K562 (cell line): ENCODE measurements around the gene PRR15L. TPM values are rescaled to one million over a fixed set of nuclear protein-coding genes. Genes with fewer than 3 reads are reported as not detected.

Experiments used
- ATAC-seq: fragments of 200-7000 bp; cut with Tn5 transposase; 3 replicates; pipeline ENCODE4 v1.9.1; 2020; ENCODE audit warnings: moderate library complexity
- BruUV-seq: library from RNA; stranded (reverse); fragments of 400-500 nt; replicated peaks from 2 replicates; lab custom pipeline; 2021; lab: Mats Ljungman, UMichigan
- CTCF ChIA-PET: fragments of 300-600 bp; formaldehyde crosslinking; extraction: SDS; loops from one replicate; lab custom pipeline; 2021; ENCODE audit warnings: low intra/inter-chr PET ratio; lab: Yijun Ruan, JAX
- POLR2A ChIA-PET: fragments of 300-600, 350-650 bp; sonication (Branson Sonifier 250); formaldehyde crosslinking; extraction: SDS; loops from one replicate; lab custom pipeline; 2021; ENCODE audit warnings: antibody characterized with exemption, inconsistent platforms; lab: Yijun Ruan, JAX
- DNase-seq, 4 experiments: peaks; one replicate each; pipeline versions ENCODE4 v3.0.0 to v3.0.0-alpha.2; 2011 to 2018; ENCODE audit warnings: low spot score in 3 of 4, mixed read lengths in 3 of 4; ENCODE audit errors: extremely low read depth in 1 of 4
- FAIRE-seq: peaks from 2 replicates; lab custom pipeline; 2011; peaks lifted over from hg19 to GRCh38; lab: Jason Lieb, UNC
- H2AFZ ChIP-seq: 2 replicates; pipeline ENCODE4 v1.6.0; 2011; ENCODE audit warnings: low read depth, low read length, control low read depth, inconsistent platforms
- H3K27ac ChIP-seq: fragments of 200-600 bp; 3 replicates; pipeline ENCODE4 v1.8.0; 2011; ENCODE audit warnings: low read depth, mild to moderate bottlenecking, control low read depth, inconsistent platforms, low read length, moderate library complexity, mixed read lengths; ENCODE audit errors: extremely low read depth
- H3K27me3 ChIP-seq, 2 experiments: fragments of 300-600 bp in 1 of 2; 2 replicates in 1 of 2; 3 replicates in 1 of 2; pipeline versions ENCODE4 v1.6.0 to v1.8.0; 2011; ENCODE audit warnings: inconsistent platforms in 2 of 2, low read length in 2 of 2, mild to moderate bottlenecking in 1 of 2, mixed read lengths in 1 of 2, moderate library complexity in 1 of 2; ENCODE audit not compliant: control insufficient read depth in 2 of 2, insufficient read depth in 2 of 2
- H3K36me3 ChIP-seq: fragments of 300-600 bp; 3 replicates; pipeline ENCODE4 v1.8.0; 2011; ENCODE audit warnings: mild to moderate bottlenecking, low read length, inconsistent platforms; ENCODE audit not compliant: control insufficient read depth, insufficient read depth
- H3K4me1 ChIP-seq, 2 experiments: fragments of 200-600 bp in 1 of 2; replicated peaks in 1 of 2; 2 replicates in 1 of 2; 3 replicates in 1 of 2; pipeline versions ENCODE4 v1.5.1 to v1.8.0; 2011; ENCODE audit warnings: inconsistent platforms in 2 of 2, low read length in 2 of 2, mild to moderate bottlenecking in 1 of 2, mixed read lengths in 1 of 2, moderate library complexity in 1 of 2; ENCODE audit not compliant: control insufficient read depth in 2 of 2, insufficient read depth in 2 of 2
- H3K4me2 ChIP-seq: 2 replicates; pipeline ENCODE4 v1.6.1; 2011; ENCODE audit warnings: low read length, control low read depth, inconsistent platforms, mixed read lengths; ENCODE audit not compliant: insufficient read depth
- H3K4me3 ChIP-seq: fragments of 200-600 bp; sonication (generic), shearing (Covaris generic); 2 replicates; pipeline ENCODE4 v1.5.1; 2016; ENCODE audit warnings: control low read depth, inconsistent platforms
- H3K79me2 ChIP-seq: fragments of 200-600 bp; 3 replicates; pipeline ENCODE4 v1.8.0; 2011; ENCODE audit warnings: low read length, inconsistent platforms; ENCODE audit not compliant: control insufficient read depth, insufficient read depth
- H3K9ac ChIP-seq, 2 experiments: 2 replicates each; pipeline versions ENCODE4 v1.6.0 to v1.6.1; 2011; ENCODE audit warnings: low read depth in 2 of 2, low read length in 2 of 2, control low read depth in 1 of 2, inconsistent platforms in 1 of 2, mild to moderate bottlenecking in 1 of 2, mixed read lengths in 1 of 2; ENCODE audit not compliant: insufficient read depth in 1 of 2
- H3K9me1 ChIP-seq: one replicate; pipeline ENCODE4 v1.6.0; 2011; ENCODE audit warnings: inconsistent platforms, mild to moderate bottlenecking, low read length, moderate library complexity; ENCODE audit not compliant: control insufficient read depth, insufficient read depth
- H3K9me3 ChIP-seq: replicated peaks from 2 replicates; pipeline ENCODE4 v1.5.1; 2011; ENCODE audit warnings: low read depth, low read length, inconsistent platforms; ENCODE audit not compliant: control insufficient read depth, insufficient read depth
- H4K20me1 ChIP-seq: replicated peaks from 2 replicates; pipeline ENCODE4 v1.6.1; 2011; ENCODE audit warnings: low read length, inconsistent platforms, mixed read lengths; ENCODE audit not compliant: control insufficient read depth, insufficient read depth
- BCOR ChIP-seq: fragments of 450-650 bp; IDR thresholded peaks from 2 replicates; pipeline ENCODE4 v1.6.1; 2016
- HDAC2 ChIP-seq: fragments of 450-650 bp; IDR thresholded peaks from 2 replicates; pipeline ENCODE4 v1.6.1; 2016; ENCODE audit warnings: mild to moderate bottlenecking
- MYNN ChIP-seq, 2 experiments: sonication (generic); formaldehyde crosslinking in 1 of 2; IDR thresholded peaks; 2 replicates each; pipeline versions ENCODE4 v1.5.0 to v1.6.1; 2016 to 2020; ENCODE audit warnings: antibody characterized with exemption in 1 of 2, missing genetic modification reagents in 1 of 2
- WGBS: fragments of 100-300 bp; shearing (Covaris generic); methylation state at CpG from one replicate; pipeline ENCODE4 v1.1.6; 2016; ENCODE audit warnings: low coverage, mixed read lengths; ENCODE audit not compliant: insufficient coverage; ENCODE audit errors: missing lambda C conversion rate; 5-methylcytosine and 5-hydroxymethylcytosine counted together
- in situ Hi-C: fragments of 300-500 bp; cut with MboI; formaldehyde crosslinking; loops from 4 replicates; pipeline ENCODE4 v1.15.0; 2018; ENCODE audit warnings: inconsistent platforms, mixed read lengths
- intact Hi-C: fragments of 100-400 bp; cut with micrococcal nuclease; formaldehyde crosslinking; loops from 2 replicates; pipeline ENCODE4 v1.14.2; 2022
- polyA plus RNA-seq, 8 experiments: library from polyadenylated mRNA; depleted of rRNA in 4 of 8; stranded (reverse) in 5 of 8; unstranded in 3 of 8; fragments of >200 nt; fragmentation: Nextera tagmentation in 2 of 8; fragmentation: Illumina TruSeq in 1 of 8; extraction: Ambion mirVana in 2 of 8; extraction: Trizol in 1 of 8; gene quantifications; 2 replicates each; pipeline versions ENCODE4 v1.2.1 to v1.2.3, GENCODE V29; 2011 to 2014; ENCODE audit warnings: inconsistent platforms in 1 of 8, missing spikeins in 1 of 8
- total RNA-seq, 7 experiments: library from RNA; depleted of rRNA in 6 of 7; stranded (reverse); fragments of >200 nt in 6 of 7; fragmentation: Illumina TruSeq in 2 of 7; extraction: Trizol in 2 of 7; gene quantifications; 2 replicates each; pipeline versions ENCODE4 v1.2.1 to v1.2.3, GENCODE V29; 2011 to 2021; ENCODE audit warnings: low replicate concordance in 1 of 7
- TF ChIP-seq, protein P1 (sequence below): fragments of 450-650 bp; IDR thresholded peaks from 2 replicates; pipeline ENCODE4 v1.6.1; 2016; ENCODE audit warnings: mild to moderate bottlenecking, moderate library complexity
- TF ChIP-seq, protein P2 (sequence below): fragments of 250-450 bp; sonication (Bioruptor Pico); IDR thresholded peaks from 2 replicates; pipeline ENCODE4 v1.5.0; 2021

Gene PRR15L
- total and polyA plus RNA-seq, 9 of the 15 experiments (the other 6 are each of a cell fraction or from before 2014, with no cell fraction given), result 0.03 TPM; not detected in 8

DNA sequence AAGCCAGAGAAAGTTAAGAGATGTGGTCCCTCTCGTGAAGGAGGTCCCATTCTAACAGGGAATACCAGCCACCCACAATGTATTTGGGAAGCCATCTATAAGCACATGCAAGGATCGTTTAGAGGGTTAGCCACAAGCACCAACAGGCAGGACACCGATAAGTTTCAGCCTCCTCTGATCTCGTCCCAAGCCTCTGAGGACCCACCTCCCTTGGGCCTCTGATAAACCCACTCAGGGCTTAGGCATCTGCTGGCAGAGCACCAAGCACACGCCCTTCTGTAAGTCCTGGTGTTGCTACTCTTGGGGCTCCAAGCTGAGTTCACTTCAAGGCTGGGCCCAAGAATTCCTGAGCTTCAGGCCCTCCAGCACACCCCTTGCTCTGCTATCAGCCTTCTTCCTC is 21.7 kb downstream of the PRR15L start:
- DNase-seq, result peak; percentile 72 to 93 (median 81)
- BruUV-seq, result no TSS peak
- TF ChIP-seq MYNN (IDR thresholded peaks at IDR 0.05), result 0 out of 2 replicates have a peak, but pooled peaks have one; percentile 19
- no peak for TF ChIP-seq MYNN (CRISPR knock-in tag; IDR thresholded peaks at IDR 0.05)
- no peak for TF ChIP-seq BCOR
- TF ChIP-seq, protein P1, sequence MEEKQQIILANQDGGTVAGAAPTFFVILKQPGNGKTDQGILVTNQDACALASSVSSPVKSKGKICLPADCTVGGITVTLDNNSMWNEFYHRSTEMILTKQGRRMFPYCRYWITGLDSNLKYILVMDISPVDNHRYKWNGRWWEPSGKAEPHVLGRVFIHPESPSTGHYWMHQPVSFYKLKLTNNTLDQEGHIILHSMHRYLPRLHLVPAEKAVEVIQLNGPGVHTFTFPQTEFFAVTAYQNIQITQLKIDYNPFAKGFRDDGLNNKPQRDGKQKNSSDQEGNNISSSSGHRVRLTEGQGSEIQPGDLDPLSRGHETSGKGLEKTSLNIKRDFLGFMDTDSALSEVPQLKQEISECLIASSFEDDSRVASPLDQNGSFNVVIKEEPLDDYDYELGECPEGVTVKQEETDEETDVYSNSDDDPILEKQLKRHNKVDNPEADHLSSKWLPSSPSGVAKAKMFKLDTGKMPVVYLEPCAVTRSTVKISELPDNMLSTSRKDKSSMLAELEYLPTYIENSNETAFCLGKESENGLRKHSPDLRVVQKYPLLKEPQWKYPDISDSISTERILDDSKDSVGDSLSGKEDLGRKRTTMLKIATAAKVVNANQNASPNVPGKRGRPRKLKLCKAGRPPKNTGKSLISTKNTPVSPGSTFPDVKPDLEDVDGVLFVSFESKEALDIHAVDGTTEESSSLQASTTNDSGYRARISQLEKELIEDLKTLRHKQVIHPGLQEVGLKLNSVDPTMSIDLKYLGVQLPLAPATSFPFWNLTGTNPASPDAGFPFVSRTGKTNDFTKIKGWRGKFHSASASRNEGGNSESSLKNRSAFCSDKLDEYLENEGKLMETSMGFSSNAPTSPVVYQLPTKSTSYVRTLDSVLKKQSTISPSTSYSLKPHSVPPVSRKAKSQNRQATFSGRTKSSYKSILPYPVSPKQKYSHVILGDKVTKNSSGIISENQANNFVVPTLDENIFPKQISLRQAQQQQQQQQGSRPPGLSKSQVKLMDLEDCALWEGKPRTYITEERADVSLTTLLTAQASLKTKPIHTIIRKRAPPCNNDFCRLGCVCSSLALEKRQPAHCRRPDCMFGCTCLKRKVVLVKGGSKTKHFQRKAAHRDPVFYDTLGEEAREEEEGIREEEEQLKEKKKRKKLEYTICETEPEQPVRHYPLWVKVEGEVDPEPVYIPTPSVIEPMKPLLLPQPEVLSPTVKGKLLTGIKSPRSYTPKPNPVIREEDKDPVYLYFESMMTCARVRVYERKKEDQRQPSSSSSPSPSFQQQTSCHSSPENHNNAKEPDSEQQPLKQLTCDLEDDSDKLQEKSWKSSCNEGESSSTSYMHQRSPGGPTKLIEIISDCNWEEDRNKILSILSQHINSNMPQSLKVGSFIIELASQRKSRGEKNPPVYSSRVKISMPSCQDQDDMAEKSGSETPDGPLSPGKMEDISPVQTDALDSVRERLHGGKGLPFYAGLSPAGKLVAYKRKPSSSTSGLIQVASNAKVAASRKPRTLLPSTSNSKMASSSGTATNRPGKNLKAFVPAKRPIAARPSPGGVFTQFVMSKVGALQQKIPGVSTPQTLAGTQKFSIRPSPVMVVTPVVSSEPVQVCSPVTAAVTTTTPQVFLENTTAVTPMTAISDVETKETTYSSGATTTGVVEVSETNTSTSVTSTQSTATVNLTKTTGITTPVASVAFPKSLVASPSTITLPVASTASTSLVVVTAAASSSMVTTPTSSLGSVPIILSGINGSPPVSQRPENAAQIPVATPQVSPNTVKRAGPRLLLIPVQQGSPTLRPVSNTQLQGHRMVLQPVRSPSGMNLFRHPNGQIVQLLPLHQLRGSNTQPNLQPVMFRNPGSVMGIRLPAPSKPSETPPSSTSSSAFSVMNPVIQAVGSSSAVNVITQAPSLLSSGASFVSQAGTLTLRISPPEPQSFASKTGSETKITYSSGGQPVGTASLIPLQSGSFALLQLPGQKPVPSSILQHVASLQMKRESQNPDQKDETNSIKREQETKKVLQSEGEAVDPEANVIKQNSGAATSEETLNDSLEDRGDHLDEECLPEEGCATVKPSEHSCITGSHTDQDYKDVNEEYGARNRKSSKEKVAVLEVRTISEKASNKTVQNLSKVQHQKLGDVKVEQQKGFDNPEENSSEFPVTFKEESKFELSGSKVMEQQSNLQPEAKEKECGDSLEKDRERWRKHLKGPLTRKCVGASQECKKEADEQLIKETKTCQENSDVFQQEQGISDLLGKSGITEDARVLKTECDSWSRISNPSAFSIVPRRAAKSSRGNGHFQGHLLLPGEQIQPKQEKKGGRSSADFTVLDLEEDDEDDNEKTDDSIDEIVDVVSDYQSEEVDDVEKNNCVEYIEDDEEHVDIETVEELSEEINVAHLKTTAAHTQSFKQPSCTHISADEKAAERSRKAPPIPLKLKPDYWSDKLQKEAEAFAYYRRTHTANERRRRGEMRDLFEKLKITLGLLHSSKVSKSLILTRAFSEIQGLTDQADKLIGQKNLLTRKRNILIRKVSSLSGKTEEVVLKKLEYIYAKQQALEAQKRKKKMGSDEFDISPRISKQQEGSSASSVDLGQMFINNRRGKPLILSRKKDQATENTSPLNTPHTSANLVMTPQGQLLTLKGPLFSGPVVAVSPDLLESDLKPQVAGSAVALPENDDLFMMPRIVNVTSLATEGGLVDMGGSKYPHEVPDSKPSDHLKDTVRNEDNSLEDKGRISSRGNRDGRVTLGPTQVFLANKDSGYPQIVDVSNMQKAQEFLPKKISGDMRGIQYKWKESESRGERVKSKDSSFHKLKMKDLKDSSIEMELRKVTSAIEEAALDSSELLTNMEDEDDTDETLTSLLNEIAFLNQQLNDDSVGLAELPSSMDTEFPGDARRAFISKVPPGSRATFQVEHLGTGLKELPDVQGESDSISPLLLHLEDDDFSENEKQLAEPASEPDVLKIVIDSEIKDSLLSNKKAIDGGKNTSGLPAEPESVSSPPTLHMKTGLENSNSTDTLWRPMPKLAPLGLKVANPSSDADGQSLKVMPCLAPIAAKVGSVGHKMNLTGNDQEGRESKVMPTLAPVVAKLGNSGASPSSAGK, result no peak; the same call in 1 of the 2 replicates
- TF ChIP-seq HDAC2, result 0 out of 2 replicates have a peak, but pooled peaks have one; percentile 23
- TF ChIP-seq, protein P2, sequence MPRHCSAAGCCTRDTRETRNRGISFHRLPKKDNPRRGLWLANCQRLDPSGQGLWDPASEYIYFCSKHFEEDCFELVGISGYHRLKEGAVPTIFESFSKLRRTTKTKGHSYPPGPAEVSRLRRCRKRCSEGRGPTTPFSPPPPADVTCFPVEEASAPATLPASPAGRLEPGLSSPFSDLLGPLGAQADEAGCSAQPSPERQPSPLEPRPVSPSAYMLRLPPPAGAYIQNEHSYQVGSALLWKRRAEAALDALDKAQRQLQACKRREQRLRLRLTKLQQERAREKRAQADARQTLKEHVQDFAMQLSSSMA (CRISPR knock-in tag), result no peak

More for the DNA sequence above, 21.7 kb downstream of the PRR15L start:
- Histone ChIP-seq H3K27me3 (no peaks in the 10 kb centered on the region), H3K4me1 (peaks cover 52 to 64% of the 10 kb centered on the region in 2 experiments), H4K20me1 (no peaks in the 10 kb centered on the region), H3K9me1 (no peaks in the 10 kb centered on the region), H3K9ac (peak overlapping the region; percentile 39 to 69; a peak in 3 of 4 replicates), H3K4me3 (no peak overlapping the region; the same call in 1 of the 2 replicates), H3K9me3 (no peaks in the 10 kb centered on the region), H2AFZ (peak overlapping the region; percentile 70), H3K4me2 (peak overlapping the region; percentile 74), H3K27ac (peak overlapping the region; percentile 79), H3K79me2 (peaks cover 16% of the 10 kb centered on the region), H3K36me3 (peaks cover 3% of the 10 kb centered on the region; the same call in 1 of the 3 replicates)
- intact Hi-C loops, result no loop called here
- in situ Hi-C loops, result no loop called here
- CTCF ChIA-PET, result no interaction called here
- peak; percentile 78 for ATAC-seq
- 3% methylated on average over 5 of the region's 5 CpGs for WGBS
- FAIRE-seq, result peak; percentile 96
- POLR2A ChIA-PET, result interaction anchor here (0.6 to 1.5 kb wide), 5 partner anchors 9 to 112 kb away, joined by 3 to 4 read pairs (median 3); partner anchors contain the start of gene NFE2L1
